CD4-positive, alpha-beta T cell (primary cell): ENCODE data around the gene PCDHAC1. TPM values are rescaled to one million over a fixed set of nuclear protein-coding genes. Genes with fewer than 3 reads are reported as not detected.

ENCODE experiments used
- ATAC-seq: fragments of 200-7000 bp; cut with Tn5 transposase; one replicate; pipeline ENCODE4 v1.10.0; 2022; ENCODE audit warnings: mild to moderate bottlenecking; ENCODE audit not compliant: poor library complexity
- CTCF ChIA-PET: fragments of 350-600 bp; sonication (Branson Sonifier 250); formaldehyde crosslinking; loops from one replicate; lab custom pipeline; 2021; ENCODE audit warnings: antibody characterized with exemption, inconsistent platforms; lab: Charles Lee
- POLR2A ChIA-PET: fragments of 350-600 bp; sonication (Branson Sonifier 250); formaldehyde crosslinking; loops from one replicate; lab custom pipeline; 2021; ENCODE audit warnings: antibody characterized with exemption, inconsistent platforms; lab: Charles Lee
- DNase-seq, 14 experiments: peaks; one replicate each; pipeline ENCODE4 v3.0.0-alpha.2; 2013 to 2020; ENCODE audit warnings: mixed read lengths in 2 of 14
- H3K27ac ChIP-seq, 2 donors: one replicate each; pipeline versions ENCODE4 v1.5.1 to v1.7.0; 2013; ENCODE audit warnings: low read length in 2 of 2, low read depth in 1 of 2, mild to moderate bottlenecking in 1 of 2
- H3K27me3 ChIP-seq, 2 experiments: 1 replicate in 1 of 2; 2 replicates in 1 of 2; pipeline versions ENCODE4 v1.6.1 to v1.7.0; 2013; ENCODE audit warnings: low read length in 2 of 2, control low read depth in 1 of 2, mild to moderate bottlenecking in 1 of 2, moderate library complexity in 1 of 2; ENCODE audit not compliant: insufficient read depth in 2 of 2, control insufficient read depth in 1 of 2
- H3K36me3 ChIP-seq: one replicate; pipeline ENCODE4 v1.6.1; 2013; ENCODE audit warnings: low read length, control low read depth; ENCODE audit not compliant: insufficient read depth
- H3K4me1 ChIP-seq: one replicate; pipeline ENCODE4 v1.6.1; 2013; ENCODE audit warnings: low read length, control low read depth; ENCODE audit not compliant: insufficient read depth
- H3K4me3 ChIP-seq: one replicate; pipeline ENCODE4 v1.5.1; 2013; ENCODE audit warnings: mild to moderate bottlenecking, low read length, moderate library complexity
- H3K9me3 ChIP-seq, 2 experiments: 1 replicate in 1 of 2; 2 replicates in 1 of 2; pipeline versions ENCODE4 v1.6.1 to v1.7.0; 2013; ENCODE audit warnings: low read length in 2 of 2, mild to moderate bottlenecking in 2 of 2, control low read depth in 1 of 2, moderate library complexity in 1 of 2; ENCODE audit not compliant: control insufficient read depth in 1 of 2, insufficient read depth in 1 of 2
- H3K27ac Mint-ChIP-seq: one replicate; pipeline ENCODE4 v1.8.0; 2020; ENCODE audit warnings: mixed read lengths
- H3K27me3 Mint-ChIP-seq: one replicate; pipeline ENCODE4 v1.8.0; 2021; ENCODE audit warnings: mixed read lengths
- H3K36me3 Mint-ChIP-seq: one replicate; pipeline ENCODE4 v1.8.0; 2021; ENCODE audit warnings: low read depth, mixed read lengths
- H3K4me1 Mint-ChIP-seq: one replicate; pipeline ENCODE4 v1.8.0; 2021; ENCODE audit warnings: low read depth, mixed read lengths
- H3K4me3 Mint-ChIP-seq: one replicate; pipeline ENCODE4 v1.8.0; 2020; ENCODE audit warnings: mild to moderate bottlenecking, mixed read lengths
- H3K9me3 Mint-ChIP-seq: one replicate; pipeline ENCODE4 v1.8.0; 2020; ENCODE audit warnings: mixed read lengths
- intact Hi-C, 2 experiments: fragments of 100-400 bp; cut with DNase I in 1 of 2; cut with micrococcal nuclease in 1 of 2; formaldehyde crosslinking; loops; one replicate each; pipeline versions ENCODE4 v1.15.1 to v1.9.0; 2023 to 2025; cut with DNase I, micrococcal nuclease
- total RNA-seq, 174 experiments: library from RNA in 2 of 174; stranded (reverse) in 2 of 174; gene quantifications; one replicate each; pipeline ENCODE4 v1.2.3 and lab custom pipeline; 2021 to 2026
- TF ChIP-seq, protein P1 (sequence below): fragments of 200-600 bp; IDR thresholded peaks from one replicate; pipeline ENCODE4 v1.8.0; 2022; ENCODE audit warnings: antibody characterized with exemption, mild to moderate bottlenecking

The PCDHAC1 gene
- total RNA-seq, 2 experiments from 2014 or later: not detected

DNA sequence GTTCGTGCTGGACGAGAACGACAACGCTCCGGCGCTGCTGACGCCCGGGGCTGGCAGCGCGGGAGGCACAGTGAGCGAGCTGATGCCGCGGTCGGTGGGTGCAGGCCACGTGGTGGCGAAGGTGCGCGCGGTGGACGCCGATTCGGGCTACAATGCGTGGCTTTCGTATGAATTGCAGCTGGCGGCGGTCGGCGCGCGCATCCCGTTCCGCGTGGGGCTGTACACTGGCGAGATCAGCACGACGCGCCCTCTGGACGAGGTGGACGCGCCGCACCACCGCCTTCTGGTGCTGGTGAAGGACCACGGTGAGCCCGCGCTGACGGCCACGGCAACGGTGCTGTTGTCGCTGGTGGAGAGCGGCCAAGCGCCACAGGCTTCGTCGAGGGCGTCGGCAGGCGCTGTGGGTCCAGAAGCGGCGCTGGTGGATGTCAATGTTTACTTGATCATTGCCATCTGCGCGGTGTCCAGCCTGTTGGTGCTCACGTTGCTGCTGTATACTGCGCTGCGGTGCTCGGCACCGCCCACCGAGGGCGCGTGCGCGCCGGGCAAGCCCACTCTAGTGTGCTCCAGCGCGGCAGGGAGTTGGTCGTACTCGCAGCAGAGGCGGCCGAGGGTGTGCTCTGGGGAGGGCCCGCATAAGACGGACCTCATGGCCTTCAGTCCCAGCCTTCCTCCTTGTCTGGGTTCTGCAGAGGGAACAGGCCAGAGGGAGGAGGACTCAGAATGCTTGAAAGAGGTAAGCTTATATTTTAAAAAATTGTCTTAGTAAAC is 42.0 kb upstream of the PCDHAC1 start:
- H3K4me3 ChIP-seq: no peak overlapping the region

DNA sequence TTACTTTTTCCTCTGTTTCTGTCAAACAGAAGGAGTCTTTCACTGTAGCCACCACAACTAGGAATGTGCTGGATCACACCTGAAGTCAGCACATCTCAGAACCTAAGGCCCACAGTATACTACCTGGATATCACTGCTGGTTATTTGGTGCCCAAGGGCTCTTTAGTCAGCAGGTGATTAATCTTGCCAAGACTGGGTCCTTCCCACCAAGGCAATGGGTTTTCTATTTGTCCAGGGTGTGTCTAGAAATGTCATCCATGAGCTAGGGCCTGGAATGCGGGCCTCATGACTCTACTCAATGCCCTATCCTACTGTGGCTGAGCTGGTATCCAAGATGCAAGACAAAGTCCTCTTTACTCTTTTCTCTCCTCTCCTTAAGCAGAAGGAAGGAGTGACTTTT is 9.8 kb upstream of the PCDHAC1 start:
- TF ChIP-seq, protein P1, sequence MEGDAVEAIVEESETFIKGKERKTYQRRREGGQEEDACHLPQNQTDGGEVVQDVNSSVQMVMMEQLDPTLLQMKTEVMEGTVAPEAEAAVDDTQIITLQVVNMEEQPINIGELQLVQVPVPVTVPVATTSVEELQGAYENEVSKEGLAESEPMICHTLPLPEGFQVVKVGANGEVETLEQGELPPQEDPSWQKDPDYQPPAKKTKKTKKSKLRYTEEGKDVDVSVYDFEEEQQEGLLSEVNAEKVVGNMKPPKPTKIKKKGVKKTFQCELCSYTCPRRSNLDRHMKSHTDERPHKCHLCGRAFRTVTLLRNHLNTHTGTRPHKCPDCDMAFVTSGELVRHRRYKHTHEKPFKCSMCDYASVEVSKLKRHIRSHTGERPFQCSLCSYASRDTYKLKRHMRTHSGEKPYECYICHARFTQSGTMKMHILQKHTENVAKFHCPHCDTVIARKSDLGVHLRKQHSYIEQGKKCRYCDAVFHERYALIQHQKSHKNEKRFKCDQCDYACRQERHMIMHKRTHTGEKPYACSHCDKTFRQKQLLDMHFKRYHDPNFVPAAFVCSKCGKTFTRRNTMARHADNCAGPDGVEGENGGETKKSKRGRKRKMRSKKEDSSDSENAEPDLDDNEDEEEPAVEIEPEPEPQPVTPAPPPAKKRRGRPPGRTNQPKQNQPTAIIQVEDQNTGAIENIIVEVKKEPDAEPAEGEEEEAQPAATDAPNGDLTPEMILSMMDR: no peak
- H3K36me3 ChIP-seq: no peaks in the 10 kb centered on the region
- H3K9me3 ChIP-seq: peaks cover 0 to 17% of the 10 kb centered on the region in 2 experiments
- no peaks in the 10 kb centered on the region for H3K4me1 ChIP-seq
- DNase-seq: no peak
- Mint-ChIP-seq H3K4me1 (no peaks in the 10 kb centered on the region), H3K27me3 (peaks cover 29% of the 10 kb centered on the region), H3K36me3 (no peaks in the 10 kb centered on the region), H3K9me3 (peaks cover 13% of the 10 kb centered on the region), H3K4me3 (no peak overlapping the region), H3K27ac (no peak overlapping the region)
- no peaks in the 10 kb centered on the region for H3K27me3 ChIP-seq
- intact Hi-C loops: no loop called here
- CTCF ChIA-PET: no interaction called here
- no peak for ATAC-seq
- no peak overlapping the region for H3K4me3 ChIP-seq
- POLR2A ChIA-PET: no interaction called here
- no peak overlapping the region for H3K27ac ChIP-seq

More for the DNA sequence above, 42.0 kb upstream of the PCDHAC1 start:
- peaks cover 10 to 33% of the 10 kb centered on the region in 2 experiments for H3K9me3 ChIP-seq
- TF ChIP-seq, protein P1: no peak
- DNase-seq: no peak
- H3K9me3 Mint-ChIP-seq: peaks cover 15% of the 10 kb centered on the region
- POLR2A ChIA-PET: no interaction called here
- H3K36me3 ChIP-seq: no peaks in the 10 kb centered on the region
- peaks cover 54% of the 10 kb centered on the region for H3K27me3 Mint-ChIP-seq
- no peak overlapping the region for H3K27ac Mint-ChIP-seq
- CTCF ChIA-PET: no interaction called here
- no peaks in the 10 kb centered on the region for H3K4me1 ChIP-seq
- H3K27me3 ChIP-seq: peaks cover 8 to 14% of the 10 kb centered on the region in 2 experiments
- H3K4me3 Mint-ChIP-seq: no peak overlapping the region
- peaks cover 19% of the 10 kb centered on the region for H3K36me3 Mint-ChIP-seq
- intact Hi-C loops: no loop called here
- H3K4me1 Mint-ChIP-seq: no peaks in the 10 kb centered on the region
- H3K27ac ChIP-seq: no peak overlapping the region
- ATAC-seq: no peak

DNA sequence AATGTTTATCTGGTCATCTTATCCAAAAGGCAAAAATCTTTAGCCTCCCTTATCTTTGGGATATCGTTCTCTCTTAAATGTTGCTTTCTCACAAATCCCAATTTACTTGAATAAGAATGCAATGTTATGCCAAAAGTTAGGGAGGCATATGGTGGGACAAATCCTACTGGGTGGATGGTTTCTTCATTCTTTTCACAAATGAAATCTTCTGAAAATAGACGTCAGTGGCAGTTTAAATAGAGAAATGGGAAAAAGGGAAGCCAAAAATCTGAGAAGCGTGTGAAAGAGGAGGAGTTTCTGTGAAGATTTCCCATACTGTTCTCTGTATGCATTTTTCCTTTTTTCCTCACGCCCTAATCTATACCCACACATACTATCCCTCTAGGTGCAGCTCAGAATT is 2.5 kb upstream of the PCDHAC1 start:
- Mint-ChIP-seq H3K4me1 (peaks cover 10% of the 10 kb centered on the region), H3K27me3 (peaks cover 64% of the 10 kb centered on the region), H3K36me3 (no peaks in the 10 kb centered on the region), H3K27ac (no peak overlapping the region), H3K4me3 (no peak overlapping the region), H3K9me3 (no peaks in the 10 kb centered on the region)
- no peak overlapping the region for H3K4me3 ChIP-seq
- ChIA-PET CTCF (no interaction called here), POLR2A (no interaction called here)
- peaks cover 28 to 38% of the 10 kb centered on the region in 2 experiments for H3K27me3 ChIP-seq
- intact Hi-C loops: no loop called here
- ATAC-seq (no peak), DNase-seq (no peak)
- H3K9me3 ChIP-seq: peaks cover 0 to 31% of the 10 kb centered on the region in 2 experiments
- H3K27ac ChIP-seq: no peak overlapping the region
- H3K4me1 ChIP-seq: peaks cover 20% of the 10 kb centered on the region
- no peaks in the 10 kb centered on the region for H3K36me3 ChIP-seq
- TF ChIP-seq, protein P1: no peak
